Fibroblast of lung (primary cell): ENCODE measurements around the gene CHD2.

Source experiments
- CTCF ChIP-seq, 2 donors: IDR thresholded peaks in 1 of 2; conservative IDR thresholded peaks in 1 of 2; 1 replicate in 1 of 2; 2 replicates in 1 of 2; pipeline ENCODE4 v1.5.1; 2011 to 2012; ENCODE audit warnings: low read length in 2 of 2, control low read depth in 1 of 2, inconsistent platforms in 1 of 2, low read depth in 1 of 2, mild to moderate bottlenecking in 1 of 2
- EZH2 ChIP-seq: IDR thresholded peaks from 2 replicates; pipeline ENCODE4 v1.5.1; 2012; ENCODE audit warnings: low read length, control low read depth, mild to moderate bottlenecking; ENCODE audit errors: missing control alignments

- no peak for TF ChIP-seq CTCF (conservative IDR thresholded peaks at IDR 0.05 in 1 of 2, IDR thresholded peaks at IDR 0.05 in 1 of 2; ENCODE audit: low read depth in 1 of 2, low read length in 2 of 2)
- no peak for TF ChIP-seq EZH2
Measured at GRCh38 chr15:92920595-92921161, 20.6 kb downstream of the CHD2 start.
